WTC11 (cell line): ENCODE results near the gene ENKUR.

ENCODE experiments used
- CTCF ChIP-seq: fragments of 200-600 bp; IDR thresholded peaks from 2 replicates; pipeline ENCODE4 v1.8.0; 2022; ENCODE audit warnings: antibody characterized with exemption
- FOXP1 ChIP-seq: sonication (generic); formaldehyde crosslinking; IDR thresholded peaks from 2 replicates; pipeline ENCODE4 v1.8.0; 2022; ENCODE audit warnings: missing genetic modification reagents, mild to moderate bottlenecking, moderate library complexity, borderline replicate concordance
- JUN ChIP-seq: sonication (generic); formaldehyde crosslinking; IDR thresholded peaks from 2 replicates; pipeline ENCODE4 v1.8.0; 2023; ENCODE audit warnings: mild to moderate bottlenecking, missing genetic modification reagents
- NR2C2 ChIP-seq: sonication (generic); formaldehyde crosslinking; IDR thresholded peaks from 2 replicates; pipeline ENCODE4 v1.8.0; 2022; ENCODE audit warnings: mild to moderate bottlenecking, missing genetic modification reagents
- TF ChIP-seq, protein P1 (sequence below): sonication (generic); formaldehyde crosslinking; IDR thresholded peaks from 2 replicates; pipeline ENCODE4 v1.8.0; 2022; ENCODE audit warnings: mild to moderate bottlenecking, missing genetic modification reagents

- TF ChIP-seq FOXP1 (CRISPR knock-in tag) (no peak), NR2C2 (no peak), CTCF (no peak), JUN (CRISPR knock-in tag) (no peak)
- TF ChIP-seq, protein P1, sequence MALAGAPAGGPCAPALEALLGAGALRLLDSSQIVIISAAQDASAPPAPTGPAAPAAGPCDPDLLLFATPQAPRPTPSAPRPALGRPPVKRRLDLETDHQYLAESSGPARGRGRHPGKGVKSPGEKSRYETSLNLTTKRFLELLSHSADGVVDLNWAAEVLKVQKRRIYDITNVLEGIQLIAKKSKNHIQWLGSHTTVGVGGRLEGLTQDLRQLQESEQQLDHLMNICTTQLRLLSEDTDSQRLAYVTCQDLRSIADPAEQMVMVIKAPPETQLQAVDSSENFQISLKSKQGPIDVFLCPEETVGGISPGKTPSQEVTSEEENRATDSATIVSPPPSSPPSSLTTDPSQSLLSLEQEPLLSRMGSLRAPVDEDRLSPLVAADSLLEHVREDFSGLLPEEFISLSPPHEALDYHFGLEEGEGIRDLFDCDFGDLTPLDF (CRISPR knock-in tag), result no peak
Observed at GRCh38 chr10:25017154-25017590, 1.2 kb upstream of the ENKUR start.
